Stimulated activated CD4-positive, alpha-beta T cell treated with anti-CD3 and anti-CD28 coated beads, Interleukin-2, amount 100 ng/mL, for 48 hours (primary cell): ENCODE data around the gene NSG2.
"Not testable (repeated sequence)": the region's sequence is repeated elsewhere in the genome, so short reads cannot be mapped to it uniquely, and the experiment has no call there.

Experiments
- DNase-seq, 2 donors: peaks; one replicate each; pipeline ENCODE4 v3.0.0-alpha.2; 2020

The NSG2 gene

DNA sequence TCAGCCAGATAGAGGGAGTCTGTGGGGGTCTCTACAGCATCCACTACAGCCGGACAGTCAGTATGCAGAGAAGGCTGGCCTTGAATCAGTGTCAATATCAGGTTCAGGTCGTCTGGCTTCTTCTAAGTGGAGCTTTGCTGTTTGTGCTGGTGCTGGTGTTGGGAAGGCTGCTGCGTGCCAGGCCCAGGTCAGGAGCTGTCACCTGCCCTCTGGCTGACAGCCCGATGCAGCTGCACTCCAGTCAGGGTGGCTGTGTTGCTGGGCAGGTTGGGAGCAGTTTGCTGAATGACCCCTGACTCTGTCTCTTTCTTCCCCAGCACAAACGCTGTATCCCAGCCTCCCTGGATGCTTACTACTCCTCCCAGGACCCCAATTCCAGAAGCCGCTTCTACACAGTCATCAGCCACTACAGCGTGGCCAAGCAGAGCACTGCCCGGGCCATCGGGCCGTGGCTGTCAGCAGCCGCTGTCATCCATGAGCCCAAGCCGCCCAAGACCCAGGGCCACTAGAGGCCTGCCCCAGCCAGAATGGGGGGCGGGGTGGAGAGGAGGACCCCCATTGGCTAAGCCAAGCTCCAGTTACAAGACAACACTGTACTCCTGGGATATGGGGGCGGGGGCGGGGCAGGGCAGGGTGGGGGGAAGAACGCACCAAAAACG is 61.6 kb downstream of the NSG2 start:
- no peak for DNase-seq

DNA sequence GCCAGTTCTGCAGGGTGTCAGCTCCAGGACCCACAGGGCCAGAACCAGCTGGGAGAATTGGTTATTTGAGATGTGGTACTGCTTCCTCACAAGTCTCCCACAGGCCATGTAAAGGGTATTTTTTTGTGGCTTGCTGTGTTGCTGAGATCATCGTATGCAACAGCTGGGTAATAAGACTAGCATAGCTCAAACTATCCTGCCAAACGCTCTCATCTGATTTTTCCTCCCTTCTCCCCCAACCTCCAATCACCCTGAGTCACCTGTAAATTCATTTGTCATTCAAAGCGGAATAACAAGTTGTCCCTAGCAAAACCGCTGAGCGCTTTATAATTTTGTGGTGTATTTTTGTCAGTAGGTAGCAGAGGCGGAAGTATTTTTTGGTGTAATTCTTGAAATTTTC is 63.2 kb downstream of the NSG2 start:
- no peak for DNase-seq

DNA sequence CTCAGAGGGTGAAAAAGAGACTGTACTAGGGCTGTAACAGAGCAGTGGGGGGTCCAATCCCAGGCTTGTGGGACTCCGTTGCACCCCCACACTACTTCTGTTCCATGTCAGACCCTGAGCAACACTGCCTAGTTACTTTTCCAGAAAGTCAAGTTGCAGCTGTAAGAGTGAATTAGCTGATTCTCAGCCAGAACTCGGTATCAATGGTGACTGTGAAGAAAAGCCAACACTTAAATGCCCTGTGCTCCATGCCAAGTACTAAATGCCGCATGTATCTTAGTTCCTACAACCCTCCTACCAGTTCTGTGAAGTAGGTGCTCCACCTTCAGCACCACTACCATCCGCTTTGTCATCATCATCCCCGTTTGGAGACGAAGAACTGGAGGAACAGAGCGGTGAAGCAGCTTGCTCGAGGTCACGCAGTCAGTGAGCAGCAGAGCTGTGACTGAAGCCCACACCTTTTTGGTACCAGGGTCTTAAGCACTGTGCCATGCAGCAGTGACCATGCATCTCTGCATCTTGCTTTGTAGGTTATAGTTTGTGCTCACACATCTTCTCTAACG is 64.3 kb downstream of the NSG2 start:
- DNase-seq: no peak

DNA sequence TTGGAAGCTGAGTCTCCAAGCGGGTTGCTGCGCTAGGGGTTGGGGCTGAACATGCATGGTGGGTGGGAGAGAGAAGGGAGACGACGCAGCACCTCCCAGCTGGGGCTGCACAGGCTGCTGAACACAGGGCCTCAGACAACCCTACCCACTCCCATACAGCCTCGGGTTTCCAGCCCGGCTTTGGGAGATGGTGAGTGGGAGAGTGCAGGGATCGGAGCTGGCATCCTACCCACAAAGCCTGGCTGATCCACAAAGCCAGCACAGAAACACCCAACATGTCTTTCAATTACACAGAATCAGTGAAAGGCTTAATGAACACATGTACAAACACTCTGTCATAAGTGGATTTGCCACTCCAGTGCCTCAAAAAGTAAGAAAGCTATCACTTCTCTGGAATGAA is 64.8 kb downstream of the NSG2 start:
- no peak for DNase-seq

DNA sequence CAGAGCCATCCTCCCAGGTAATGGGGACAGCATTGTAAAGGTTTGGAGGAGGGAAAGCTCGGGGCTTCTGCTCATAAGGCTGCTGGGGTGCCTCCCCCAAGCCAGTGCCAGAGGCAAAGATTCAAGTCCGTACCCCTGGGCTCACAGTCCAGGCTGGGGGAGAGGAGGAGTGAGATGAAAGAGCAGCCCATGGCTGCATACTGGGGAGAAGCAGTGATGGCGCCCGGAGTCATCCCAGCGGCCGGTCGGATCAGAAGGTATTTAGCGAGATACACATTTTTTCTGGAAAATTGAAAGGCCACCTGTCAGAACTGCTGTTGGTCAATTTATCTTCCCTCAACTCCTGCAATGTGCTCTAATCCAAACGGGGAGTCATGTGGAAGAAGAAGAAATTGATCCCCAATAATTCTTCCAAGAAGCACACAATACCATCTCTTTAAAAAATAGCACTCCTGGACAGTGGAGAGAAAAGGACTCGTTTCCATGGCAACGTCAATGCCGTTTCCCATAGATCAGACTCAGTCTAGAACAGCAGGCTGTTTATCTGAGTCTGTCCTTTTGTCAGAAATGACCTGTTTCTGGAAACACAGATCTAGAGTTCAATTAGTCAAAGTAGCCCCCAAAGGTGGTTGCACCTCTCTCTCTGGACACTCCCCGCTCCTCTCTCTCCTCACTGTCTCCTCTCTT is 65.9 kb downstream of the NSG2 start:
- no peak for DNase-seq

- no peak for DNase-seq
Observed at GRCh38 chr5:174115226-174115625, 69.7 kb downstream of the NSG2 start.

- no peak for DNase-seq
Observed at GRCh38 chr5:174118823-174119467, 73.4 kb downstream of the NSG2 start.

DNA sequence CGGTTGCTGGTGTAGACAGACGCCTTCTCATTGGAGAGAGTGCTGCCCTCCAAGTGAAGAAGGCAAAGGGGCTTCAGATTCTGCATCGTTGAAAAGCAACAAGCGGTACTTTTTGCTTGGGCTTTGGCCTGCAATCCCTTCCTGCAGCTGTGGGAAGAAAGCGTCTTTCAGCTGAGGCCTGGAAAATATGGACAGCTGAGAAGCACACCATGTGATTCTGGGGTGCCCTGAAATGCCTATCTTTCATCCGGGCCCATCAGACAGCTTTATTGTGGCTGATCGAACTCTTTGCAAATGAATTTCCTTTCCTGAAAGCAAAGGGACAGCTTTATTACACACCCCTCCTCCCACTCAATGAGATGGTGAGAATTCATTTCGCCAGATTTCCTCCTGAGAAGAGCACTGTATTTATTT is 74.0 kb downstream of the NSG2 start:
- DNase-seq: no peak

DNA sequence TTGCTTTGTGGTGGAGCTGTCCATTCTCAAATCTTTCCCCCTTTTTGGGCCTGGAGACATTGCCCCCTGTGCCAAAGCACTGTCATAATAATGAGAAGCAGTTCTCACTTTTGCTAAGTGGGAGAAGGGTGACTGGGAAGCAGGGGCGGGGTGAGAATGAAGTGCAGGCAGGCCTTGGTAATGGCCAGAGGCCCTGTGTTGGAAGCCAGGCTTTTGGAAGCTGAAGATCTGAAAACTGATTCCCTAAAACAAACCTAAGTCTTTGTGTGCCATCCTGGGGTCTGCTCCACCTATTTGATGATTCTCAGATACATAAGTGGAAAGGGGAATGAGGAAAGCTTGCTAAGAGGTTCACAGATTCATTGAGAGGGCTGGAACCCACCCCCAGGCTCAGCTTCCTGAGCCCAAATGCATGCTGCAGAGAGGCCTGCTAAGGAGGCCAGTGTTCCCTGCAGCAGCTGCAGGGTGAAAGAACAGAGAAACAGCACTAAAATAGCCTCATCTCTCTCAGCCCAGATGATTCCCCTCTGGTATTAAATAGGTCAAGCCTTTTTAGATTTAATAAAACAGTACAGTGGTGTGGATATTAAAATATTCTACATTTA is 75.0 kb downstream of the NSG2 start:
- DNase-seq: no peak

GRCh38 chr5:174134545-174134944 is 89.0 kb downstream of the NSG2 start:
- DNase-seq: no peak

GRCh38 chr5:174139623-174140022 is 94.1 kb downstream of the NSG2 start:
- no peak for DNase-seq

DNA sequence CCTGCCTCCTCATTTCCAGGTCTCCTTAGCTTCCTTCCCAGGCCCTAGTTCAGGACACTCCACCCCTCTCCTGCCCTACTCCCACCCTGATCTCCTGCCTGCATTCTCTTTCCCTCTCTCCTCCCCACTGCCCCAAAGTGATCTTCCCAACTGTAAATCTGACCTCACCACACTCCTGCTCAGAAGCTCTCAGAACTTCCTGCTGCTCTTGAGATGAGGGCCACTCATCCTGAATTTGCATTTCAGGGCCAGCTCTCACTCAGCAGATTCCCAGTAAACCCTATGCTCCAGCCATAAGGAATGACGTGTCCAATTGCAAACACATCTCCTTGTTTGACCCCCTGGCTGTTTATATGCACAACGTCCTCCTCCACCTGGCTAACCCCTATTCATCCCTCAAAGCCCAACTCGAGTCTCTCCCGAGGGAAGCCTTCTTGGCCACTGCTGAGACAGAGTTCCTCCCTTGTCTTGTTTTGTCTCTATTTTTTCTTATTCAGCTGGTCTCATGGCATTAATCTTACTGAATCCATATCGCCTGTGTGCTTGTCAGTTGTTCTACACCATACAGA is 95.0 kb downstream of the NSG2 start:
- no peak for DNase-seq

- DNase-seq: no peak
Observed at GRCh38 chr5:174141398-174141797, 95.9 kb downstream of the NSG2 start.

DNA sequence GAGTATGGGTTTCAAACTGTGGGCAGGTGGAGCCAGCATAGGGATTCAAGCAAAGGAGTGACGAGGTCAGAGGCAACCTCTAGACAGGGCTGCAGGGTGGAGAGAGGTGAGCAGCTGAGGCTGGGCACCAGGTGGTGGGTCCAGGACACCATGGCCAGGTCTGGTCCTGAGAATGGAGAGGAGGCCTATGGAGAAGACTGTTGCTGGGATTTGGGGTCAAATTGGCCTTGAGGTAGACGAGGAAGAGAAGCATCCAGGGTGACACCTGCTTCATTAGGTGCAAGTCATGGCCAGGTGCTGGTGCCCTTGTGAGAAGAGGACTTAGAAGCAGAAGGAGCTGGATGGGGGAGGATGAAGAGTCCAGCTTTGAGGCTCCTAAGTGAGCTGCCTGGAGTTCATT is 99.6 kb downstream of the NSG2 start:
- DNase-seq: no peak

DNA sequence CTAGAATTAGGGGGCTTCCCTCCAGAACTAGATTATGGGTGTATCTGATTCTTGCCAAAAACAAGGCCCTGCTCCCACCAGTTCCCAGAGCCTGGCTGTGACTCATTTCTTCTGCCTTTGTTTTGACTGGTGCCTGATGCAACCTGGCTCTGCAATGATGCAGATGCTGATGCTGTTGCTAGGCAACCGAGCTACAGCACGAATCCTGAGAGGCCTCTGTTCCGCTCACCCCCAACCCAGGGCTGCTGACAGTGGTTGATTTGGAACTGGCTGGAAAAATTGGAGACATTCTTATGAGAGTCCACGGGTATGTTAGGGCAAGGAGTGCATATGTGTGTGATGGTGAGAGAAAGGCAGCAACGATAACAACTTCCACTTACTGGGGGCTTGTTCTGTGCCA is 100.3 kb downstream of the NSG2 start:
- peak; percentile 1 for DNase-seq

DNA sequence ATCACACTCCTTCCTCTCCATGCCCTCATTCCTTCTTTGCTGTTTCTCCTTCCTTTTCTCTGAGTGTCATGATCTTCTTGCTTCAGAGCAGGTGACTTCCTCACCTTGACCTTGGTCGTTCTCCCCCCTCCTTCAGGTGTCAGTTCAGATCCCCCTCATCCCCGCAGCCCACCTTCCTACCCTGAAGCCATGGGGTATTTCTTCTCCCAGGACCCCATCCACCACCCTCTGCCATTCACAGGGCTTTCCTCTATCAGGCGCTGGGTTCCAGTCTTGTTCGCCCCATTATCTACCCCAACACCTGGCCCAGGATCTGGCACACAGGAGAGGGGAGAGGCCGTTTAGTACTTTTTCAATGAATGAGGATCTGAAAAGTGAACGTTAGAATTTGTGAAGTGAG is 101.0 kb downstream of the NSG2 start:
- DNase-seq: no peak

- DNase-seq: not testable (repeated sequence)
Observed at GRCh38 chr5:174147012-174147411, 101.5 kb downstream of the NSG2 start.

DNA sequence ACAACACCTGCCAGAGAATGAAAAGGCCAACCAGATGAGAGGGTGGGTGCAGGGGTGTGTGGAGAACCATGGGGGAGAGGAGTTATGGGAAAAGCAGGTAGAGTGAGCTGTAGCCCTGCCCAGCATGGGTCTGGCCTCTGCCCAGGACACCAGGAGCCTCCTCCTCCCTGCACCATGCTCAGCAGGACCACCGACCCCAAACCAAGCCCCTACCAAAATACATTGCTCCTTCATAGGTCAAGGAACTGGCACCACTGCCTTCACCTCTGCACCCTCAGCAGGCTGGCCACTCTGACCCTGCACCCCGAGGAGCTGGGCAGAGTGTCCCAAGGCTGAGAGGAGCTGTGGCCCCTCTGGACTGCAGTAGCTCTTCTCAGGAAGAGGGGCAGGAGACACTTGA is 102.0 kb downstream of the NSG2 start:
- no peak for DNase-seq

- no peak for DNase-seq
Observed at GRCh38 chr5:174148721-174149120, 103.2 kb downstream of the NSG2 start.

- no peak for DNase-seq
Observed at GRCh38 chr5:174149426-174149825, 103.9 kb downstream of the NSG2 start.

GRCh38 chr5:174149989-174150388 is 104.5 kb downstream of the NSG2 start:
- no peak for DNase-seq

DNA sequence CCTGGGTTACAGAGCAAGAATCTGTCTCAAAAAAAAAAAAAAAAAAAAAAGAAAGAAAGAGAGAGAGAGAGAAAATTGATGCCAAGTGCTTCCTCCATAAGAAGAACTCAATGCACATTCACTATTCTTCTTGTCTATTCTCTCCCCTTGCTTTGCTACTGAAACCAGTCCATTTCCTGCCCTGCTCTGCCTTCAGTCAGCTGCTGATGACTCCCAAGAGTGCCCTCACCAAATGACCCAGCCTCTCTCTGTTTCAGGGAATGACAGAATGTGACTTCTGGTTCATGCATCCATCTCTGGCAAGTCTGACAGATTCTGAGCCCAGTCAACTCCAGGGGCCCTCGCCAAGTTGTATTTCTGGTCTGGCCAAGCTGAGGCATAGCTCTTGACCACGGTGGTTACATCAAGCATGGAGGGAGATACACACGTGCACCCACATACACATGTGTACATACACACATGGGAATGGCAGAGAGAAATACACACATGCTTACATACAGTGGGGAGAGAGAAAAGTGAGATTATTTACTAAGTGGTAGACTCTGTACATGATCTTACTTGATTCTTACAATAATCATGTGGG is 106.2 kb downstream of the NSG2 start:
- no peak for DNase-seq

GRCh38 chr5:174154559-174154958 is 109.1 kb downstream of the NSG2 start:
- DNase-seq: no peak
